Sigmoid colon (tissue), 4 donors: ENCODE measurements around the gene TMEM11.

ENCODE experiments used
- CTCF ChIP-seq, 4 experiments: fragments of 450-650 bp in 3 of 4; fragments of 200-600 bp in 1 of 4; IDR thresholded peaks; one replicate each; pipeline ENCODE4 v1.5.1; 2016 to 2019; ENCODE audit warnings: antibody characterized with exemption in 4 of 4, mild to moderate bottlenecking in 3 of 4, moderate library complexity in 2 of 4
- EP300 ChIP-seq, 4 donors: sonication (generic); formaldehyde crosslinking; IDR thresholded peaks; one replicate each; pipeline ENCODE4 v1.6.1; 2017; ENCODE audit warnings: antibody characterized with exemption in 4 of 4
- POLR2AphosphoS5 ChIP-seq, 4 donors: sonication (generic); formaldehyde crosslinking; IDR thresholded peaks; one replicate each; pipeline ENCODE4 v1.6.1; 2017; ENCODE audit warnings: antibody characterized with exemption in 4 of 4

GRCh38 chr17:21263376-21263775, 49.4 kb upstream of the TMEM11 start:
- no peak for TF ChIP-seq EP300 (IDR thresholded peaks at IDR 0.05)
- no peak for TF ChIP-seq CTCF (IDR thresholded peaks at IDR 0.05)
- TF ChIP-seq POLR2AphosphoS5 (IDR thresholded peaks at IDR 0.05) = no peak
